Stimulated activated CD4-positive, alpha-beta T cell treated with anti-CD3 and anti-CD28 coated beads, Interleukin-12 subunit alpha, Interleukin-12 subunit beta, amount 100 ng/mL, for 48 hours (primary cell): ENCODE data around the gene TFG.

Experiments
- DNase-seq, 3 donors: peaks; one replicate each; pipeline ENCODE4 v3.0.0-alpha.2; 2020; ENCODE audit warnings: low read depth in 2 of 3, low spot score in 1 of 3

The TFG gene

GRCh38 chr3:100789579-100789978 lies 80.3 kb downstream of the TFG start:
- DNase-seq: no peak

- DNase-seq: no peak
These were observed 87.3 kb downstream of the TFG start for GRCh38 chr3:100796556-100796955.

GRCh38 chr3:100798012-100798411 lies 88.7 kb downstream of the TFG start:
- DNase-seq: no peak
